Chondrocyte (in vitro differentiated cells): ENCODE measurements around the gene ABCF1. TPM values are rescaled to one million over a fixed set of nuclear protein-coding genes. Genes with fewer than 3 reads are reported as not detected.
A peak's percentile ranks its signal among the peaks of the same experiment; 100 is the strongest.

Experiments used
- DNase-seq: peaks from one replicate; pipeline ENCODE4 v3.0.0; 2021; ENCODE audit warnings: mixed read lengths, low spot score
- H3K27ac Mint-ChIP-seq: one replicate; pipeline ENCODE4 v1.8.0; 2021; ENCODE audit warnings: mild to moderate bottlenecking, moderate library complexity, mixed read lengths; ENCODE audit not compliant: unreplicated experiment
- H3K27me3 Mint-ChIP-seq: 2 replicates; pipeline ENCODE4 v1.8.0; 2021; ENCODE audit warnings: low read depth, mixed read lengths
- H3K36me3 Mint-ChIP-seq: 2 replicates; pipeline ENCODE4 v1.8.0; 2021; ENCODE audit warnings: low read depth, mixed read lengths
- H3K4me1 Mint-ChIP-seq: 2 replicates; pipeline ENCODE4 v1.8.0; 2021; ENCODE audit warnings: low read depth, mild to moderate bottlenecking, mixed read lengths
- H3K4me3 Mint-ChIP-seq: one replicate; pipeline ENCODE4 v1.8.0; 2021; ENCODE audit warnings: mild to moderate bottlenecking, moderate library complexity, mixed read lengths; ENCODE audit not compliant: unreplicated experiment
- H3K9me3 Mint-ChIP-seq: 2 replicates; pipeline ENCODE4 v1.8.0; 2021; ENCODE audit warnings: low read depth, mixed read lengths
- total RNA-seq: library from RNA; stranded (reverse); gene quantifications from 3 replicates; pipeline ENCODE4 v1.2.1, GENCODE V29; 2021
- TF ChIP-seq, protein P1 (sequence below): fragments of 200-600 bp; sonication (generic); IDR thresholded peaks from 2 replicates; pipeline ENCODE4 v1.5.0; 2021; ENCODE audit warnings: antibody characterized with exemption, mild to moderate bottlenecking, moderate library complexity

Gene ABCF1
- total RNA-seq, 1 donor from 2014 or later, result 53.0 TPM

DNA sequence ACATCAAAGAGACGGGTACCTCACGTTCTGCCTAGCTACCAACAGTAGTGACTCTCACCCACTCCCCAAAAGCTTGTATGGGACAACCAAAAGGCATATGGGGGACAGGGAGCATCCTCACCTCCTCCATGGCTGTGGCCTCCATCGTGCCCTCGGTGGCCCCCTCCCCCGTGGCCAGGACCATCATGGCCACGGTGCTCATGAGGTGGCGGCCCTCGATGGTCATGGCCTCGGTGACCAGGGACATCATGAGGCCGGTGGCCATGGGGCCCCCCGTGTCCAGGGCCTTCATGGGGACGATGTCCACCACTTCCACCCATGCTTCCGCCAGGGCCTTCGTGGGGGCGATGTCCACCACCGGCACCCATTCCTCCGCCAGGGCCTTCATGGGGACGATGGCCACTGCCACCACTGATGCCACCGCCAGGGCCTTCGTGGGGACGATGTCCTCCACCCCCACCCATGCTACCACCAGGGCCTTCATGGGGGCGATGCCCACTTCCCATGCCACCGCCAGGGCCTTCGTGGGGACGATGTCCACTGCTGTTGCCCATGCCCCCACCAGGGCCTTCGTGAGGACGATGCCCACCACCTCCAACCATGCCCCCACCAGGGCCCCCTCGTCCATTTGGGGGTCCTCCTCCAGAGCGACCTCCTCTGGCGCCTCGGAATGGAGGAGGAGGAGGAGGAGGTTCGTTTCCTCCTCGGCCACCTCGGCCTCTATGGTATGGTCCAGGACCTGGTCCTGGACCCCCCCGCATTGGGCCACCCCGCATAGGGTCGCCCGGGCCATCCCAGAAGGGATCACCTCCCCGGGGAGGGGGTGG, 30.8 kb downstream of the ABCF1 start:
- Mint-ChIP-seq H3K27me3 (no peaks in the 10 kb centered on the region), H3K9me3 (no peaks in the 10 kb centered on the region), H3K4me3 (no peak overlapping the region), H3K27ac (no peak overlapping the region), H3K4me1 (peaks cover 18% of the 10 kb centered on the region), H3K36me3 (peaks cover 46% of the 10 kb centered on the region)
- DNase-seq, result no peak
- TF ChIP-seq, protein P1, sequence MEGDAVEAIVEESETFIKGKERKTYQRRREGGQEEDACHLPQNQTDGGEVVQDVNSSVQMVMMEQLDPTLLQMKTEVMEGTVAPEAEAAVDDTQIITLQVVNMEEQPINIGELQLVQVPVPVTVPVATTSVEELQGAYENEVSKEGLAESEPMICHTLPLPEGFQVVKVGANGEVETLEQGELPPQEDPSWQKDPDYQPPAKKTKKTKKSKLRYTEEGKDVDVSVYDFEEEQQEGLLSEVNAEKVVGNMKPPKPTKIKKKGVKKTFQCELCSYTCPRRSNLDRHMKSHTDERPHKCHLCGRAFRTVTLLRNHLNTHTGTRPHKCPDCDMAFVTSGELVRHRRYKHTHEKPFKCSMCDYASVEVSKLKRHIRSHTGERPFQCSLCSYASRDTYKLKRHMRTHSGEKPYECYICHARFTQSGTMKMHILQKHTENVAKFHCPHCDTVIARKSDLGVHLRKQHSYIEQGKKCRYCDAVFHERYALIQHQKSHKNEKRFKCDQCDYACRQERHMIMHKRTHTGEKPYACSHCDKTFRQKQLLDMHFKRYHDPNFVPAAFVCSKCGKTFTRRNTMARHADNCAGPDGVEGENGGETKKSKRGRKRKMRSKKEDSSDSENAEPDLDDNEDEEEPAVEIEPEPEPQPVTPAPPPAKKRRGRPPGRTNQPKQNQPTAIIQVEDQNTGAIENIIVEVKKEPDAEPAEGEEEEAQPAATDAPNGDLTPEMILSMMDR, result no peak

DNA sequence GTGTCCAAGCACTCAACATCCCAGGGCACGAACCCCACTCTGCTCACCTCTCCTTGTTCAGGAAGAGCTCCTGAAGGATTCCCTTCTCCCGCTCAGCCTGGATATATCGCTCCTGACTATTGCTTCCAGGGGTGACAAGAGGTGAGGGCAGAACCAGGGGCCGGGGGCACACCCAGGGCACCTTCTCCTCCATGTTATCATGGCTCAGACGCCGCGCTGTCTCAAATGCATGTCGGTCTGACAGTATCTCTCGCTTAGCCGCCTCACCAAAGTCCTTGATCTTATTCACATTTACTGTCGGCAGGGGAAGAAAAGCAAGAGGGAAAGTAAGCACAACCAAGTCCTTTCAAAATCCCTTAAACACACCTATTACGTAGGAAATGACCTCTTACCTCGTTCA, 32.7 kb downstream of the ABCF1 start:
- TF ChIP-seq, protein P1, result no peak
- no peaks in the 10 kb centered on the region for H3K9me3 Mint-ChIP-seq
- H3K36me3 Mint-ChIP-seq, result peaks cover 55% of the 10 kb centered on the region

DNA sequence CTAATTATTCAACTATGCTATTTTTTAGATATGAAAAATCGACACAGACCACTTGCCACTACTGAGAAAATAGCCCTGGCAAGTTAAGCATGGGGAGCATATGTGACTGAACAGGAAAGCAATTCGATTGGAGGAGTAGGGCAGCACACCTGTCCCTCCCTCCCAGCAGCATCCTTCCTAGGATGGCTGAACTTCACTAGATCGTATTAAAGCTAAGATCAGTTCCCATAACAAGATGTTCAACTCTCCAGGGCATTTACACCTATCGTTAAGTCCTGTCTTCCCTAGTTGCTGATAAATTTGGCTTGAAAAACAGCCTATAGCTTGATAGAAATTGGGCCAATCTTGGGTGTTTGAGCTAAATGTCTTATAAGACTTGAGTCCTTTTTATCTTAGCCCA, 38.8 kb downstream of the ABCF1 start:
- no peak for DNase-seq
- Mint-ChIP-seq H3K36me3 (peaks cover 32% of the 10 kb centered on the region), H3K9me3 (no peaks in the 10 kb centered on the region), H3K27me3 (no peaks in the 10 kb centered on the region), H3K4me1 (peaks cover 62% of the 10 kb centered on the region), H3K27ac (peak overlapping the region; percentile 65), H3K4me3 (no peak overlapping the region)
- TF ChIP-seq, protein P1, result no peak

More for the DNA sequence above, 32.7 kb downstream of the ABCF1 start:
- no peak overlapping the region for H3K27ac Mint-ChIP-seq
- peaks cover 23% of the 10 kb centered on the region for H3K4me1 Mint-ChIP-seq
- no peak for DNase-seq
- no peak overlapping the region for H3K4me3 Mint-ChIP-seq
- H3K27me3 Mint-ChIP-seq, result no peaks in the 10 kb centered on the region

DNA sequence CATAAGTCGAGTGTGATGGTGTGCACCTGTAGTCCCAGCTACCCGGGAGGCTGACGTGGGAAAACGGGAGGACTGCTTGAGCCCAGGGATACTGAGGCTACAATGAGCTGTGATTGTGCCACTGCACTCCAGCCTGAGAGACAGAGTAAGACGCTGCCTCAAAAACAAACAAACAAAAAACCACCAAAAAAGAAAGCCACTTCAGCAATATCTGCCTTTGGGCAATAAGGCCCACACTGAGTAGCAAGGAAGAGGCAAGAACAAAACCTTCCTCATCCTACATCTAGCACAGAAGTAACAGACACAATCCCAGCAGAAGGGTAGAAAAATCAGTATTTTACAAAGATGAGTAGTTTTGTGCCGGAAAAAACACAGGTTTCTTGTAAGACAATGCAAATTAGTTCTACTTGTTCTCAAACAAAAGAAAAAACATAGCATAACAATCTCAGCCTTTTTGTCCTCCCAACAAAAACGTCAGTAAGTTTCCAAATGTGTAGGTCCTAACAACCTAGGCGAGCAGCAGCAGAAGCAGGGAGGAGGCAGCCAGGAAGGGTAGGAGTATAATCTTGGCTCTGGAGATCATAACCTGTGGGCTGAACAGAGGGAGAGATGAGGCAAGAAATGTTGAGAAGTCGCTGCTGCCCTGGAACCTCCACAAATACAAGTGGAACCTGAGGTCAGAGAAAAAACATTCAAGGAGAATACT, 40.1 kb downstream of the ABCF1 start:
- Mint-ChIP-seq H3K27me3 (no peaks in the 10 kb centered on the region), H3K27ac (peak overlapping the region; percentile 34), H3K36me3 (peaks cover 29% of the 10 kb centered on the region), H3K4me3 (no peak overlapping the region), H3K4me1 (peaks cover 62% of the 10 kb centered on the region), H3K9me3 (no peaks in the 10 kb centered on the region)
- TF ChIP-seq, protein P1, result no peak
- no peak for DNase-seq

DNA sequence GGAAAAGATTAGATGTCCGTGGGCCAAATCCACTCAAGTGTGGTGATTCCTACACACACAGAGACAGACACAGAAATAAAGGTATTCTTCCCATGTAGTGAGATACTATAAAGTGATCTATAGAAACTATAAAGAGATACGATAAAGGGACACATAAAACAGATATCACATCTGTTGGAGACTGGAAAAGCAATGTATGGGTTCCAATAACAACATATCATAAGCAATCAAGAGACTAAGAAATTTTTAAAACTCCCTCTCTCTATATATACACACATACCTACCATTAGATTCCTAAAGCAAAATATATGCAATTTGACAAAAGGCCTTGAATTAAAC, 40.6 kb downstream of the ABCF1 start:
- H3K4me3 Mint-ChIP-seq, result no peak overlapping the region
- H3K9me3 Mint-ChIP-seq, result no peaks in the 10 kb centered on the region
- TF ChIP-seq, protein P1, result no peak
- H3K4me1 Mint-ChIP-seq, result peaks cover 62% of the 10 kb centered on the region
- DNase-seq, result no peak
- peak overlapping the region; percentile 34 for H3K27ac Mint-ChIP-seq
- H3K36me3 Mint-ChIP-seq, result peaks cover 29% of the 10 kb centered on the region
- no peaks in the 10 kb centered on the region for H3K27me3 Mint-ChIP-seq
